Heart left ventricle (tissue), 13 donors: ENCODE results near the gene PLEKHA7.

Experiments used
- POLR2A ChIP-seq, 2 donors: fragments of 450-650 bp; IDR thresholded peaks; one replicate each; pipeline ENCODE4 v1.6.1; 2017; ENCODE audit warnings: antibody characterized with exemption in 2 of 2, mild to moderate bottlenecking in 2 of 2, moderate library complexity in 2 of 2
- TF ChIP-seq, protein P1 (sequence below), 12 donors: fragments of 200-600 bp; sonication (generic) in 4 of 12; IDR thresholded peaks; one replicate each; pipeline versions ENCODE4 v1.5.0 to v1.8.0; 2018 to 2022; ENCODE audit warnings: antibody characterized with exemption in 12 of 12, mild to moderate bottlenecking in 5 of 12
- donor health status: ischemic (EF 13 %, LVEDD 7.1; RV severe dilation, severe dysfunction).
- donor health status: DM: no; HTN: yes; CAD: no.
- donor health status: DM: no; HTN: no; CAD: no.
- donor health status: ischemic (EF 25% LVEDD 6.9; RV normal size, moderate dysfunction).
- donor health status: ischemic (EF 25% LVEDD 5.7; RV mildly dilated, moderate dysfunction).
- donor health status: ischemic (EF 35%, LVEDD 5.7; RV mildly dilated, moderate dysfunction).
- donor health status: nonischemic (EF 11% LVEDD 7.7; RV severe dilation, severe dysfunction).
- donor health status: DM: yes; HTN: yes; CAD: no.
- donor health status: PGD.
- donor health status: ischemic (EF 29% LVEDD 5.4; RV normal size, mild dysfunction).
- donor health status: nonischemic (EF 23%, LVEDD 6.1; RV moderate dilation, normal function).

DNA sequence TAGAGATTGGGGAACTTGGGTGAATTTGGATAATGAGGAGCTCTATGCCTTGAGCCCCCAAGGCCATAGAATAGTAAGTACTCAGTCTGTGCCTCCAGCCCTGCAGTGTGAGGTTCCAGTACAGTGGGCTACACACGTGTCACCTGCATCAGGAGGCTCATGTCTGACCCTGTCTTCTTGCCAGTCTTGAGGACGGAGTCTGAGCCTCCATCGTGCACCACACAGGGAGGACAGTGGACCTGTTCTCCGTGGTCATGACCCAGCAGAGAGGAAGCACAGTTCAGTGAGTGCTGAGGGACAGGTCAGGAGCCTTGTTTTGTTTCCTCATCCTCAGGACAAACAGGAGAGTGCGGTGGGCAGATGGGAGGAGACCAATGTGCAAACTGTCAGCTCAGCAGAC lies 32.5 kb upstream of the PLEKHA7 start:
- TF ChIP-seq, protein P1, sequence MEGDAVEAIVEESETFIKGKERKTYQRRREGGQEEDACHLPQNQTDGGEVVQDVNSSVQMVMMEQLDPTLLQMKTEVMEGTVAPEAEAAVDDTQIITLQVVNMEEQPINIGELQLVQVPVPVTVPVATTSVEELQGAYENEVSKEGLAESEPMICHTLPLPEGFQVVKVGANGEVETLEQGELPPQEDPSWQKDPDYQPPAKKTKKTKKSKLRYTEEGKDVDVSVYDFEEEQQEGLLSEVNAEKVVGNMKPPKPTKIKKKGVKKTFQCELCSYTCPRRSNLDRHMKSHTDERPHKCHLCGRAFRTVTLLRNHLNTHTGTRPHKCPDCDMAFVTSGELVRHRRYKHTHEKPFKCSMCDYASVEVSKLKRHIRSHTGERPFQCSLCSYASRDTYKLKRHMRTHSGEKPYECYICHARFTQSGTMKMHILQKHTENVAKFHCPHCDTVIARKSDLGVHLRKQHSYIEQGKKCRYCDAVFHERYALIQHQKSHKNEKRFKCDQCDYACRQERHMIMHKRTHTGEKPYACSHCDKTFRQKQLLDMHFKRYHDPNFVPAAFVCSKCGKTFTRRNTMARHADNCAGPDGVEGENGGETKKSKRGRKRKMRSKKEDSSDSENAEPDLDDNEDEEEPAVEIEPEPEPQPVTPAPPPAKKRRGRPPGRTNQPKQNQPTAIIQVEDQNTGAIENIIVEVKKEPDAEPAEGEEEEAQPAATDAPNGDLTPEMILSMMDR (IDR thresholded peaks at IDR 0.05), result no peak
- TF ChIP-seq POLR2A (IDR thresholded peaks at IDR 0.05), result no peak
